ENCODE measurements around the gene SFR1. TPM values are rescaled to one million over a fixed set of nuclear protein-coding genes. Genes with fewer than 3 reads are reported as not detected.
A peak's percentile ranks its signal among the peaks of the same experiment; 100 is the strongest.

SFR1 gene
- total and polyA plus RNA-seq, 7 donors, result 6.1 to 13.9 (median 7.2) TPM

DNA sequence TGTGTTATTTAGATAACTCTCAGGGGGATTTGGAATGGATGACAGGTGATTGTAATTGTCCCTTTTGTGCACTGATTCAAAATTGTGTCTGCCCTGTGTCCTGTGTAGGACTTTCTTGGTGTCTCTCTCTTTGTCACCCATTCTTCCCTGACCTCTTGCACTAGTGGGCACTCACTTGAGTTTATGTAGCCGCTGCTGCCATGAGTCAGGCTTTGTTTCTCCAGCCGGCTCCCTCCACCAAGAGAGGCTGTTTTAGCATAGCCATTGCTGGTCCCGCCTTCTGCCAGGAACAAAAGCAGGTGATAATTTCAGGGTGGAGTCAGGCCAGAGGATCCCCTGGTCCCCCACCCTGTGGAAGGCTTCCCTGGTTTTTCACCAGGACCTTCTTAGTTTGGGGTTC, 44.7 kb upstream of the SFR1 start:
- H3K27me3 ChIP-seq, result no peaks in the 10 kb centered on the region
- no peaks in the 10 kb centered on the region for H3K9me3 ChIP-seq
- H3K27ac ChIP-seq, result no peak overlapping the region
- no peaks in the 10 kb centered on the region for H3K36me3 ChIP-seq
- H3K4me3 ChIP-seq, result no peak overlapping the region
- TF ChIP-seq EP300 (IDR thresholded peaks at IDR 0.05), result no peak
- no peak for TF ChIP-seq POLR2AphosphoS5 (IDR thresholded peaks at IDR 0.05)
- no peak for TF ChIP-seq POLR2A (IDR thresholded peaks at IDR 0.05)
- no peak for TF ChIP-seq CTCF (IDR thresholded peaks at IDR 0.05)
- no peak for DNase-seq
- intact Hi-C loops (cut with DNase I), result no loop called here
- 27 to 67% methylated on average over 3 of the region's 3 CpGs for WGBS, 2 donors
- H3K4me1 ChIP-seq, result no peaks in the 10 kb centered on the region

GRCh38 chr10:104077663-104078151, 44.3 kb upstream of the SFR1 start:
- H3K36me3 ChIP-seq, result no peaks in the 10 kb centered on the region
- no peak overlapping the region for H3K4me3 ChIP-seq
- H3K4me1 ChIP-seq, result no peaks in the 10 kb centered on the region
- no peak for TF ChIP-seq EP300 (IDR thresholded peaks at IDR 0.05)
- TF ChIP-seq POLR2A (IDR thresholded peaks at IDR 0.05), result no peak
- intact Hi-C loops (cut with DNase I), result no loop called here
- H3K27me3 ChIP-seq, result no peaks in the 10 kb centered on the region
- H3K27ac ChIP-seq, result no peak overlapping the region
- DNase-seq, result no peak
- no peaks in the 10 kb centered on the region for H3K9me3 ChIP-seq
- WGBS, 2 donors, result 81 to 84% methylated on average over 5 of the region's 5 CpGs

DNA sequence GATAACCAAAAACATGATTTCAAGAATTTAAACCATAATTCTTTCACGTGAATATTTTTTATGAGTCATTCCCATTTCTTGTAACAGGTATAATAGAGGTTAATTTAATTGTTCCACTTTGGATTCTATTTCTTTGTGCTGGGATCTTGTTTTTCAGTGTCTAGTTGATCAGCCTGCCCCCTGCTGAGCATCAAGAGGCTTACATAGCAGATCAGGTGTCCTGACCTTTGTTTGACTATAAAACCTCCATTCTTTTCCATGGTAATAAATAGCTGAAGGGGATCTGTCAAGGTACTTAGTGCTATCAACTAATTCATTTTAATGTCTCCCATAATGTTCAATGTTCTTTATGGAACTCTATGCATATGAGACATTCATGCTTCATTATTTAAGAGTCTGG, 41.2 kb upstream of the SFR1 start:
- 13 to 46% methylated on average over 1 of the region's 1 CpG for WGBS, 2 donors
- H3K27me3 ChIP-seq, result no peaks in the 10 kb centered on the region
- DNase-seq, result no peak
- no peak overlapping the region for H3K27ac ChIP-seq
- TF ChIP-seq EP300 (IDR thresholded peaks at IDR 0.05), result no peak
- peak in 1 of 4 experiments; percentile 20 for TF ChIP-seq CTCF (IDR thresholded peaks at IDR 0.05)
- H3K4me1 ChIP-seq, result no peaks in the 10 kb centered on the region
- no peak overlapping the region for H3K4me3 ChIP-seq
- no peaks in the 10 kb centered on the region for H3K9me3 ChIP-seq
- H3K36me3 ChIP-seq, result no peaks in the 10 kb centered on the region
- intact Hi-C loops (cut with DNase I), result no loop called here

DNA sequence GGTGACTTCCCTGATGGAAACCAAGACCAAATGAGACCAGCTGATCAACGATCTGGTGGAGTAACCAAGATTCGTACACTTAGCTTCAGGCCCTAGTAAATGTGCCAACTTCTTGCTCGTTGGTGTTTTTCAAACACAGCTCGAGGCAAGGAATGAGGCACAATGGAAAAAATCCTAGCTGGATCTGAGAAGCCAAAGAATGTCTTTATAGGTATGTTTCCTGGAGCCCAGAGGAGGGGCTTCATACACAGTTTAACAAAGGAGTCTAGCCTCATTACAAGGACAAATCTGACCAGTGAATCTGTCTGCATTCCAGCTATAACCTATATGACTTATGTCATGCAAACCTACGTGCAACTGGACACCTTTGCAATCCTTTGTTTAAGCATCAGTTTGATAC, 40.0 kb upstream of the SFR1 start:
- Histone ChIP-seq H3K27me3 (no peaks in the 10 kb centered on the region), H3K9me3 (no peaks in the 10 kb centered on the region), H3K4me1 (no peaks in the 10 kb centered on the region), H3K36me3 (no peaks in the 10 kb centered on the region), H3K27ac (no peak overlapping the region), H3K4me3 (no peak overlapping the region)
- no peak for DNase-seq
- 83 to 89% methylated on average over 5 of the region's 5 CpGs for WGBS, 2 donors
- no peak for TF ChIP-seq EP300 (IDR thresholded peaks at IDR 0.05)
- no peak for TF ChIP-seq POLR2AphosphoS5 (IDR thresholded peaks at IDR 0.05)
- TF ChIP-seq POLR2A (IDR thresholded peaks at IDR 0.05), result no peak
- intact Hi-C loops (cut with DNase I), result no loop called here

DNA sequence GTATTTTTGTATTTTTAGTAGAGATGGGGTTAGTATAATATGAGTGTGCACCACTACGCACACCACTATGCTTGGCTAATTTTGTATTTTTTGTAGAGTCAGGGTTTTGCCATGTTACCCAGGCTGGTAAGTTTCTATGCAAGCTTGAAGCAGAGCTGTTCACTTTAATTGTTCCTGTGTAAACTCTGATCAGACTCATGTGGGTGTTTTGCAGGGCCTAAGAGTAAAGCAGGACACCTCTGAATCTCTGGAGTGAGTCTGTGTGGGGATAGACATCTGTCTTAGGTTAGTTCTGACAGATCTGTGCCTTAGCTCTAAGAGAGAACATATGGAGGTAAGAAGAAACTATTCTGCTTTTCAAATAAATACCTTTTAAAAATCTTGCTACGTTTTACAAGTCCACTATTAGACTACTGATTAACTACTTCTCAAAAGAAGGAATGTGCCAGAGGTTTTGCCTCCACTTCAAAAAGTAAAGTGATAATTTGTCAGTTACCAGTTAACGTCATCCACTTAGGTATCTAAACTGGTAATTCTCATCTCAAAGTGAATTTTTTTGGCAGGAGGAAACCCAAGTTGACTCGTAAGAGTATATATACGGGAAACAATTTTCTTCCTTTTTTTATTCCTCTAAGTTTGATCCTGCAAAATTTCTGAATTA, 37.4 kb upstream of the SFR1 start:
- Histone ChIP-seq H3K9me3 (no peaks in the 10 kb centered on the region), H3K27me3 (no peaks in the 10 kb centered on the region), H3K36me3 (no peaks in the 10 kb centered on the region), H3K4me1 (no peaks in the 10 kb centered on the region), H3K27ac (no peak overlapping the region), H3K4me3 (no peak overlapping the region)
- TF ChIP-seq POLR2AphosphoS5 (IDR thresholded peaks at IDR 0.05), result no peak
- no peak for TF ChIP-seq POLR2A (IDR thresholded peaks at IDR 0.05)
- TF ChIP-seq CTCF (IDR thresholded peaks at IDR 0.05), result no peak
- TF ChIP-seq EP300 (IDR thresholded peaks at IDR 0.05), result no peak
- WGBS, 2 donors, result 65 to 76% methylated on average over 5 of the region's 5 CpGs
- intact Hi-C loops (cut with DNase I), result no loop called here
- no peak for DNase-seq
